Astrocyte (in vitro differentiated cells and primary cell): Measurements from ENCODE around the gene EEF2.
"Not testable (repeated sequence)": the region's sequence is repeated elsewhere in the genome, so short reads cannot be mapped to it uniquely, and the experiment has no call there.

ENCODE experiments used
- EZH2 ChIP-seq: IDR thresholded peaks from 2 replicates; pipeline ENCODE4 v1.6.1; 2012; ENCODE audit warnings: mild to moderate bottlenecking, low read length, inconsistent platforms; ENCODE audit not compliant: insufficient read depth
- TF ChIP-seq, protein P1 (sequence below): IDR thresholded peaks from 2 replicates; pipeline ENCODE4 v1.5.1; 2011; ENCODE audit warnings: low read depth, mild to moderate bottlenecking, inconsistent platforms, low read length, moderate library complexity; ENCODE audit not compliant: insufficient read depth

DNA sequence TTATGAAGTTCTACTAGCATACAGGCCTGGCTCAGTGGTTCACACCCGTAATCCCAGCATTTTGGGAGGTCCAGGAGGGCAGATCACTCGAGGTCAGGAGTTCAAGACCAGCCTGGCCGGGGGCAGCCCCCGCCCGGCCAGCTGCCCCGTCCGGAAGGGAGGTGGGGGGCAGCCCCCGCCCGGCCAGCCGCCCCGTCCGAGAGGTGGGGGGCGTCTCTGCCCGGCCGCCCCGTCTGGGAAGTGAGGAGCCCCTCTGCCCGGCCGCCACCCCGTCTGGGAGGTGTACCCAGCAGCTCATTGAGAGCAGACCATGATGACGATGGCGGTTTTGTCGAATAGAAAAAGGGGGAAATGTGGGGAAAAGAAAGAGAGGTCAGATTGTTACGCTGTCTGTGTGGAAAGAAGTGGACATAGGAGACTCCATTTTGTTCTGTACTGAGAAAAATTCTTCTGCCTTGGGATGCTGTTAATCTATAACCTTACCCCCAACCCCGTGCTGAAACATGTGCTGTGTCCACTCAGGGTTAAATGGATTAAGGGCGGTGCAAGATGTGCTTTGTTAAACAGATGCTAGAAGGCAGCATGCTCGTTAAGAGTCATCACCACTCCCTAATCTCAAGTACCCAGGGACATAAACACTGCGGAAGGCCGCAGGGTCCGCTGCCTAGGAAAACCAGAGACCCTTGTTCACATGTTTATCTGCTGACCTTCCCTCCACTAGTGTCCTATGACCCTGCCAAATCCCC is 13.6 kb upstream of the EEF2 start:
- TF ChIP-seq, protein P1, sequence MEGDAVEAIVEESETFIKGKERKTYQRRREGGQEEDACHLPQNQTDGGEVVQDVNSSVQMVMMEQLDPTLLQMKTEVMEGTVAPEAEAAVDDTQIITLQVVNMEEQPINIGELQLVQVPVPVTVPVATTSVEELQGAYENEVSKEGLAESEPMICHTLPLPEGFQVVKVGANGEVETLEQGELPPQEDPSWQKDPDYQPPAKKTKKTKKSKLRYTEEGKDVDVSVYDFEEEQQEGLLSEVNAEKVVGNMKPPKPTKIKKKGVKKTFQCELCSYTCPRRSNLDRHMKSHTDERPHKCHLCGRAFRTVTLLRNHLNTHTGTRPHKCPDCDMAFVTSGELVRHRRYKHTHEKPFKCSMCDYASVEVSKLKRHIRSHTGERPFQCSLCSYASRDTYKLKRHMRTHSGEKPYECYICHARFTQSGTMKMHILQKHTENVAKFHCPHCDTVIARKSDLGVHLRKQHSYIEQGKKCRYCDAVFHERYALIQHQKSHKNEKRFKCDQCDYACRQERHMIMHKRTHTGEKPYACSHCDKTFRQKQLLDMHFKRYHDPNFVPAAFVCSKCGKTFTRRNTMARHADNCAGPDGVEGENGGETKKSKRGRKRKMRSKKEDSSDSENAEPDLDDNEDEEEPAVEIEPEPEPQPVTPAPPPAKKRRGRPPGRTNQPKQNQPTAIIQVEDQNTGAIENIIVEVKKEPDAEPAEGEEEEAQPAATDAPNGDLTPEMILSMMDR, result not testable (repeated sequence)
- not testable (repeated sequence) for TF ChIP-seq EZH2
